HG03135 (cell line): Measurements from ENCODE around the gene MCM3AP.

Experiments
- ATAC-seq: cut with Tn5 transposase; IDR thresholded peaks from one replicate; pipeline ENCODE4 v1.9.1; 2021; ENCODE audit warnings: mild to moderate bottlenecking, moderate library complexity; ENCODE audit not compliant: unreplicated experiment

The MCM3AP gene

GRCh38 chr21:46285206-46285661 lies at the start of gene MCM3AP:
Gene MCM3AP (minus strand): TSS chr21:46285611. CDS start chr21:46285286, 325 bp downstream.
- ATAC-seq: no peak

GRCh38 chr21:46334351-46335140 lies 49.1 kb upstream of the MCM3AP start:
- no peak for ATAC-seq

- ATAC-seq: no peak
These were observed 44.4 kb upstream of the MCM3AP start for GRCh38 chr21:46329796-46330195.

GRCh38 chr21:46328151-46328550 lies 42.7 kb upstream of the MCM3AP start:
- no peak for ATAC-seq

GRCh38 chr21:46327711-46328110 lies 42.3 kb upstream of the MCM3AP start:
- ATAC-seq: no peak

- no peak for ATAC-seq
These were observed 40.8 kb upstream of the MCM3AP start for GRCh38 chr21:46326110-46326703.

GRCh38 chr21:46325073-46325912 lies 39.9 kb upstream of the MCM3AP start:
- ATAC-seq: peak; percentile 7

GRCh38 chr21:46324390-46325072 lies 39.1 kb upstream of the MCM3AP start:
- ATAC-seq: peak; percentile 49

GRCh38 chr21:46323710-46324389 lies 38.4 kb upstream of the MCM3AP start, which contains the start of the genes C21orf58 and PCNT:
Gene C21orf58 (minus strand): TSS chr21:46323870. CDS start chr21:46322738, 1,132 bp downstream.
Gene PCNT (plus strand): TSS chr21:46324156. CDS start chr21:46324229, 73 bp downstream.
- peak; percentile 78 for ATAC-seq

GRCh38 chr21:46323227-46323709 lies 37.9 kb upstream of the MCM3AP start:
- peak; percentile 3 for ATAC-seq

- no peak for ATAC-seq
These were observed 37.2 kb upstream of the MCM3AP start for GRCh38 chr21:46322351-46323226.

- no peak for ATAC-seq
These were observed 35.0 kb upstream of the MCM3AP start for GRCh38 chr21:46320331-46320801.

- ATAC-seq: no peak
These were observed 33.8 kb upstream of the MCM3AP start for GRCh38 chr21:46319186-46319585.

- ATAC-seq: no peak
These were observed 33.0 kb upstream of the MCM3AP start for GRCh38 chr21:46318464-46318845.

- ATAC-seq: no peak
These were observed 32.5 kb upstream of the MCM3AP start for GRCh38 chr21:46317710-46318463.

- no peak for ATAC-seq
These were observed 31.4 kb upstream of the MCM3AP start for GRCh38 chr21:46316708-46317324.

GRCh38 chr21:46314441-46315020 lies 29.1 kb upstream of the MCM3AP start:
- ATAC-seq: no peak
